AG04450 (cell line): ENCODE data around the gene ZFYVE19. TPM values are rescaled to one million over a fixed set of nuclear protein-coding genes. Genes with fewer than 3 reads are reported as not detected.

ENCODE experiments used
- CTCF ChIA-PET: fragments of 300-600, 350-600 bp; formaldehyde crosslinking; extraction: SDS; loops from one replicate; lab custom pipeline; 2022; ENCODE audit warnings: antibody characterized with exemption, inconsistent platforms; lab: Charles Lee
- POLR2A ChIA-PET: fragments of 350-600 bp; formaldehyde crosslinking; extraction: SDS; loops from one replicate; lab custom pipeline; 2021; ENCODE audit warnings: antibody characterized with exemption, inconsistent platforms; lab: Yijun Ruan, JAX
- DNase-seq: peaks from one replicate; pipeline ENCODE4 v3.0.0-alpha.2; 2011; ENCODE audit warnings: low read depth, low spot score
- H3K27ac ChIP-seq: one replicate; pipeline ENCODE4 v1.5.1; 2012; ENCODE audit warnings: low read depth, low read length, control low read depth
- H3K27me3 ChIP-seq: one replicate; pipeline ENCODE4 v1.6.0; 2012; ENCODE audit warnings: low read length; ENCODE audit not compliant: control insufficient read depth, insufficient read depth
- H3K4me3 ChIP-seq: 2 replicates; pipeline ENCODE4 v1.5.1; 2011; ENCODE audit warnings: mild to moderate bottlenecking, low read depth, low read length, control low read depth
- H3K9me3 ChIP-seq: 2 replicates; pipeline ENCODE4 v1.5.1; 2012; ENCODE audit warnings: low read length; ENCODE audit not compliant: control insufficient read depth, insufficient read depth
- polyA plus RNA-seq: library from polyadenylated mRNA; depleted of rRNA; stranded (reverse); fragments of >200 nt; gene quantifications from 2 replicates; pipeline ENCODE4 v1.2.3, GENCODE V29; 2011
- TF ChIP-seq, protein P1 (sequence below): IDR thresholded peaks from 2 replicates; pipeline ENCODE4 v1.5.1; 2011; ENCODE audit warnings: low read depth, low read length, control low read depth, inconsistent platforms

Gene ZFYVE19
- polyA plus RNA-seq, 1 experiment: 15.6 TPM

DNA sequence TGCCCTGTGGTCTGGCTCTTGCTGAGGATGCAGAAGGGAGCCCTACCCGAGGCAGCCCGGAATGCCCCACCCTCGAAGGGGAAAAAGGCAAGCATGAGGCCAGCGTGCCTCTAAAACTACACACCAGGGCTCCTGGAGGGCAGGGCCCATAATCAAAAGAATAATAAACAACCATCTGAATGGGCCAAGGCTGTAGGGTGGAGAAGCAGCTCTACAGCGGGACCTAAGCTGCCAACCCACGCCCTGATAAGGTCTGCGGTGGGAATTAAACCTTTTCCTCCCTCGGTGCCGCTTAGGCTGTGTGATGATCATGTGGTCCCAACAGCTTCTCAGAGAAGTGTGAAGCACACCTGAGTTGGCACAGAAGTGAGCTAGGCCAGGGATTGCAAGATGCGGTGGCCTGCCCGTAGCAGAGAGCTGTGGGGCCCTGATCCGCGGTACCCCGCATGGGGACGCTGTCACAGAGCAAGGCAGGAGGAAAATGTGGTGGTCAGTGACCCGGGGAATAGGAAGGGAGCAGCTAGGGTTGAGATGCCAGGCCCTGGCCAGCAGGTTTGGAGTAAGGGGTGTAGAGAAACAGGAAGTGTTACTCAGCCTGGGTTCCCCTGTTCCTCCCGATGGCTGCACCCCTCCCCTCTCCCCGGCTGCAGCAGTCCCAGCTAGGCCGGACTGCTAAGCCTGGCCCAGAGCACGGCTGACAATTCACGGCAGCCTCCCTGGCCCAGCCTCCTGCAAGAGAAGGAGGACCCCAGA, 38.2 kb upstream of the ZFYVE19 start:
- POLR2A ChIA-PET: no interaction called here

DNA sequence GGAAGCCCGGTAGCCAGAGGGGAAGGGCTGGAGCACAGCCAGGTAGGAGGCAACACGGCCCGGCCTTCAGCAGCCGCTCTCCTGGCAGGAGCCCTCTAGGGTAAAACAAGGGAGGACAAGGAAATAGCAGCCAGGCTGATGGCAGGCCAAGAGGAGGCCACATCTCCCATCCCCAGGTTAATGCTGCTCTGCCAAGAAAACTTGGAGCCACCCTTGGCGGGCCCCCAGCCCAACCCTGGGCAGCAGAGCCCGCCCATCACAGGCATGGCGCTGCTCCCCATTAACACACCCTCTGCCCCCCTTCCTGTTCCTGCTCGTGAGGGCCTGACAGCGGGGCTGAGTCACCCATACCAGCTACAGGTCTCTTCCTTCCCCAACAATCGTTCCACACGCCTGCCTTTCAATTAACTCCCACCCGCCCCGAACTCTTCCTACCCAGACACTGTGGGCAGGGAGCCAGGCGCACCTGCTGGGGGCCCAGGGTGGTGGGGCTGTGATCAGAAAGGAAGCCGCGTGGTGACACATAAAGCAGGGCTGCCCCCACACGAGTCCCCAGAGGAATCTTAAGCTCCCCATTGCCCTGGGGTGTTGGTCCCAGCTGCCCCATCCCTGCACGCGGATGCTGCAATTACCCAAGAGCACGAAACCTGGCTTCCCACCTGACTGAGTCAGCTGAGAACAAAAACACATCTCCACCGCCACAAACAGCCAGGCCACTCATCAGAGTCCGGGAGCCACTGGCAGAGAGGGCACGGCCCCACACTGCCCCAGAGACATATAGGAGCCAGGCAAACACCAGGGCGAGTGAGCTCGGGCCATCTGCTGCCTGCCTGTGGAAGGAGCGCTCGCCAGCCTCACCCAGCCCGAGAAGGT, 37.4 kb upstream of the ZFYVE19 start, which contains the start of gene C15orf62:
TSS of gene C15orf62 (plus strand) at position 707 of the 873 bp plus-strand sequence. CDS start 516 bp downstream, outside the sequence.
- Histone ChIP-seq H3K9me3 (no peaks in the 10 kb centered on the region), H3K27ac (no peak within 1 kb of the TSS), H3K4me3 (no peak within 1 kb of the TSS), H3K27me3 (no peaks in the 10 kb centered on the region)
- no peak for DNase-seq
- CTCF ChIA-PET: interaction anchor here (1.1 kb wide), 1 partner anchor 13 kb away, joined by 3 read pairs; no protein-coding TSS in a partner anchor
- POLR2A ChIA-PET: no interaction called here
- TF ChIP-seq, protein P1, sequence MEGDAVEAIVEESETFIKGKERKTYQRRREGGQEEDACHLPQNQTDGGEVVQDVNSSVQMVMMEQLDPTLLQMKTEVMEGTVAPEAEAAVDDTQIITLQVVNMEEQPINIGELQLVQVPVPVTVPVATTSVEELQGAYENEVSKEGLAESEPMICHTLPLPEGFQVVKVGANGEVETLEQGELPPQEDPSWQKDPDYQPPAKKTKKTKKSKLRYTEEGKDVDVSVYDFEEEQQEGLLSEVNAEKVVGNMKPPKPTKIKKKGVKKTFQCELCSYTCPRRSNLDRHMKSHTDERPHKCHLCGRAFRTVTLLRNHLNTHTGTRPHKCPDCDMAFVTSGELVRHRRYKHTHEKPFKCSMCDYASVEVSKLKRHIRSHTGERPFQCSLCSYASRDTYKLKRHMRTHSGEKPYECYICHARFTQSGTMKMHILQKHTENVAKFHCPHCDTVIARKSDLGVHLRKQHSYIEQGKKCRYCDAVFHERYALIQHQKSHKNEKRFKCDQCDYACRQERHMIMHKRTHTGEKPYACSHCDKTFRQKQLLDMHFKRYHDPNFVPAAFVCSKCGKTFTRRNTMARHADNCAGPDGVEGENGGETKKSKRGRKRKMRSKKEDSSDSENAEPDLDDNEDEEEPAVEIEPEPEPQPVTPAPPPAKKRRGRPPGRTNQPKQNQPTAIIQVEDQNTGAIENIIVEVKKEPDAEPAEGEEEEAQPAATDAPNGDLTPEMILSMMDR: no peak

More for the DNA sequence above, 38.2 kb upstream of the ZFYVE19 start:
- no peak overlapping the region for H3K27ac ChIP-seq
- H3K27me3 ChIP-seq: no peaks in the 10 kb centered on the region
- CTCF ChIA-PET: no interaction called here
- no peak for DNase-seq
- H3K9me3 ChIP-seq: no peaks in the 10 kb centered on the region; the same call in 1 of the 2 replicates
- TF ChIP-seq, protein P1: no peak
- H3K4me3 ChIP-seq: no peak overlapping the region

DNA sequence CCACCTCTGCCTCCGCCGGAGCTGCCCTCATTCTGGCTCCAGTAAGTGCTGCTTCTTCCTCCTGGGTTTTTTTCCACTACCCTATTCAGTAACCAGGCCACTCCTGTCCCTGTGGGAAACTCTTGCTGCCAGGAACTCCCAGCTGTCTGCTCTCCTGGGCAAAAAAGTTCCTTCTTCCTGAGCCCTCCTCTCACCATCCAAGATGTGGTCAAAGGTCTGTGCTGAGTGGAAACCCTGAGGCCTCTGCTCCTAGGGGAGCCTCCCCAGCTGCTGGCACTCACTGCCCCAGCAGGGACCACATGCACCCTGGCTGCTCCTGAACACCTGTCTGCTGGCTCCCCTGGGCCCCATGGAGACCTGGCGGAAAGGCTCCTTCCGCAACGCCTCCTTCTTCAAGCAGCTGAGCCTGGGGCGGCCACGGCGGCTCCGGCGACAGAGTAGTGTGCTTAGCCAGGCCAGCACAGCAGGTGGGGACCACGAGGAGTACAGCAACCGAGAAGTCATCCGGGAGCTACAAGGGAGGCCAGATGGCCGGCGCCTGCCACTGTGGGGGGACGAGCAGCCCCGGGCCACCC, 36.7 kb upstream of the ZFYVE19 start:
- no peaks in the 10 kb centered on the region for H3K9me3 ChIP-seq
- CTCF ChIA-PET: interaction anchor here (1.1 kb wide), 1 partner anchor 13 kb away, joined by 3 read pairs; no protein-coding TSS in a partner anchor
- DNase-seq: no peak
- no peak overlapping the region for H3K27ac ChIP-seq
- H3K27me3 ChIP-seq: no peaks in the 10 kb centered on the region
- H3K4me3 ChIP-seq: no peak overlapping the region
- TF ChIP-seq, protein P1: no peak
- POLR2A ChIA-PET: interaction anchor here (0.6 kb wide), 1 partner anchor 246 kb away, joined by 3 read pairs; no protein-coding TSS in a partner anchor

DNA sequence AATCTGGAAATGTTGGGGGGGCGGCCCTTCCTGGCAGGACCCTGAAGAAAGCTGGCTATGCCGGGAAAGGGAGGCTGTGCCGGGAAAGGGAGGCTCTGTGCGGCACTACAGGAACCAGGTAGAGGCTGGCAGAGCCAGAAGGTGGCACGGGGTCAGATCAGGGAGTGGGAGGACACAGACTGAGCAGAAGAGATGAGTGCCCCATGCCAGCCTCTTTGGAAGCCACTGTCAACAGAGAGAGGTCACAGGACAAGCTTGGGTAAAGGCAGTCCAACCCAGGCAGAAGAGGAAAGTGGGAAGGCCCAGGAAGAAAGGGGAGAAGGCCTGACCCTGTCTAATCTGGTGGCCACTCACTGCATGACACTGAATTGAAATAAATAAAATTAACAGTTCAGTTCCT, 35.6 kb upstream of the ZFYVE19 start:
- Histone ChIP-seq H3K27ac (no peak overlapping the region), H3K9me3 (no peaks in the 10 kb centered on the region), H3K27me3 (no peaks in the 10 kb centered on the region), H3K4me3 (no peak overlapping the region)
- ChIA-PET CTCF (no interaction called here), POLR2A (interaction anchor here (0.6 kb wide), 1 partner anchor 245 kb away, joined by 3 read pairs; no protein-coding TSS in a partner anchor)
- DNase-seq: no peak
- TF ChIP-seq, protein P1: no peak
